NCI-H1694 (cell line): ENCODE measurements around the gene XXYLT1.
A peak's percentile ranks its signal among the peaks of the same experiment; 100 is the strongest.

Source experiments
- DNase-seq: peaks from one replicate; lab custom pipeline; 2025; lab: John Stamatoyannopoulos, UW

The XXYLT1 gene

DNA sequence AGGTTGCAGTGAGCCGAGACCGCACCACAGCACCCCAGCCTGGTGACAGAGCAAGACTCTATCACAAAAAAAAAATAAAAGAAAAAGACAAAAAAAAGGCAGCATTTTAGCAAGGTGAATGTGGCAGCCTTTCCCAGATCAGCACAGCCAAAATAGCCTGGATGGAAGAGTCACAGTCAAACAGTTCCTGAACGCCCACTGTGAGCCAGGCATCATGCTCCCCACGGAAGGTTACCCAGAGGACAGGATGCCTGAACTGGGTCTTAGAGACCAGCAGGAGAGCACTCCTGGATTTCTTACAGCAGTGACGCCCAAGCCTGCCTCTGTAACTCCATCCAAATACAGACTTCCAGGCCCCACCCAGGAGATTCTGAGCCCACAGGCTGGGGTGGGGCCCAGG lies 4.5 kb downstream of the XXYLT1 start:
- DNase-seq = no peak

DNA sequence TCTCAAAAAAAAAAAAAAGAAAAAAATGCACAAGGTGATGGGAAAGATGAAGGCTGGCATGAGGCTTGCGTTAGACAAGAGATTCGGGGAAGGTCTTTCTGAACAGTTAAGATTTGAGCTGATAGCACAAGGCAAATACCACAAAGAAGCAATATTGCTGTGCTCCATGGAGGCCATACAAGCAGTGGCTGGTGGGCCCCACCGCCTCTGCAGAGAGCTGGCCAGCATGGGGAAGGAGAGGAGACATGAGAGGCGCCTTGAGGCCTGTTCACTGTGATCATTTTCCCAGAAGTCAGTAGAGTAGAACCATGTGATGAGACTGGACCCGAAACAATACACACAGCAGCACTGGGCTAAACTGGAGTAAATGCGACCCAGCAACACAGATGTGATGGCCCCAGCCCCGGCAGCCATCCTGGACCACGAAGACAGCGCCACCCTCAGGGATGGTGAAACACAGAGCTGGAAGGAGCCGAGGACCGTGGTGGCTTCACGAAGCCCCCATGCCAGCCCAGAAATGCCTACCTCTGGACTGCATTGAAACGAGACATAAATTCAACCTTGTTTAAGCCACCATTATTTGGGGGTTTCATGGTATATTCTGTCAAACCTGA lies 5.5 kb downstream of the XXYLT1 start:
- DNase-seq = no peak

DNA sequence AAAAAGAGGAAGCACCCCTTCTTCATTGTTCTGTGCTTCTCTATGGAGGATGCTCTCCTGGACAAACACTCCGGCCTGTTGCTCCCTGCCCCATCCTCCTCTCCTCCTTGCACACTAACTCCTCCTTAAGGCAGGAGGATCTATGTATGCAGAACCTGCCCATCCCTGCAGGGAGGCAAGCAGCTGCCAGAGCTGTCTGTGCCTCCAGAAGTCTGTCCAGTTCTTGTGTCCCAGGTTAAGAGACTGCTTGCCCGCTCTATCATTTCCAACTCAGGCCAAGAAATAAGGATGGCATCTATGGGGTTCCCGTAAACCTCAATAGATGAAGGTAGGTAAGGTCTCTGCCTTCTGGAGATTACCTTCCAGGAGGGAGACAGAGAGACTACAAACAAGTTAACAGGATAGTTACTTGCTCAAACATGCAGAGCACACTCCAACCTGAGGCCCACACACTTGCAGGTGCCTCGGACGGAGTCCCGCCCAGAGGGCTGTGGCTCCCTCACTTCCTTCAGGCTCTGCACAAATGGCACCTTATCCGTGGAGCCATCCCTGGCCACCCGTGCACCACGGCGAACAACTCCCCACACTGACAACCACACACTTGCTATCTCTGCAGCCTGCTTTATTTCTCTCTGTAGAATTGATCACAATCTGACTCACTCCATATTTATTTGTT lies 6.9 kb downstream of the XXYLT1 start:
- DNase-seq = no peak

DNA sequence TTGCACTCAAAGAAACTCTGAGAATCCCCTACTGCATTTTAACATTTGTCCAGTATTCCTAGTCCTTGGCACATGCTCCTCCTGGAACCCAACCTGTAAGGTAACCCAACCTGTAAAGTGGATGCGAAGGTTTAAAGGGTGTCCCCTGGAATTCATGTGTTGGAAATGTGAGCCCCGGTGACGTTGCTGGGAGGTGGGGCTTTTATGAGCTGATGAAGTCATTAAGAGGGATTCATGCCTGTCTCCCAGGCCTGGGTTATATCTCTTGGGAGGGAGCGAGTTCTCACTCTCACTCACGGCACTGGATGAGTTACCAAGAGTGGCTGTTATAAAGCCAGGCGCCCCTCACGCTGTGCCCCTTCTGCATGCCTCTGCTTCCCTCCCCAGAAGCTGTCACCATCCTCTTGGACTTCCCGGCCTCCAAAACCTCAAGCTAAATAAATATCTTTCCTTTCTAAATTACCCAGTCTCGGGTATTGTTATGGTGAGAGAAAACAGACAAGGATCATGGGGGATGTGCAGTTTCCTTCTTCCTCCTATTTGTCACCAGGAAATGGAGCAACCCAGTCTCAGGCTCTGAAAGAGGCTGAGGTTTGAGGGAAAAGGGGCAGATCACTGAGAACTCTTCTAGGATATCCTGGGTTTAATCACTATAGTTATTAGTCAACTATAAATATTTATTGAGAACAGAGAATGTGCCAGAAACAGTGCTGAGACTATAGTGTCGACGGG lies 7.6 kb downstream of the XXYLT1 start:
- no peak for DNase-seq

DNA sequence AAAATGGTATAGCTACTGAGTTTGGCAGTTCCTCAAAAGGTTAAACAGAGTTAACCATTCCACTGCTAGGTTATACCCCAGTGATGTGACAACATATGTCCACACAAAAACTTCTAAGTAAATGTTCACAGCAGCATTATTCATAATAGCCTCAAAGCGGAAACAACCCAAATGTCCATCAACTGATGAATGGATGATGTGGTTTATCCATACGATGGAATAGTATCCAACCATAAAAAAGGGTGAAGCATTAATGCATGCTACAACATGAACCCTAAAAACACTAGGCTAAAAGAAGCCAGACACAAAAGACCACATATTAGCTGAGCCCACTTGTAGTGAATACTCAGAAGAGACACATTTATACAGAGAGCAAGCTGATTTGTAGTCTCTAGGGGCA lies 9.0 kb downstream of the XXYLT1 start:
- DNase-seq = no peak

DNA sequence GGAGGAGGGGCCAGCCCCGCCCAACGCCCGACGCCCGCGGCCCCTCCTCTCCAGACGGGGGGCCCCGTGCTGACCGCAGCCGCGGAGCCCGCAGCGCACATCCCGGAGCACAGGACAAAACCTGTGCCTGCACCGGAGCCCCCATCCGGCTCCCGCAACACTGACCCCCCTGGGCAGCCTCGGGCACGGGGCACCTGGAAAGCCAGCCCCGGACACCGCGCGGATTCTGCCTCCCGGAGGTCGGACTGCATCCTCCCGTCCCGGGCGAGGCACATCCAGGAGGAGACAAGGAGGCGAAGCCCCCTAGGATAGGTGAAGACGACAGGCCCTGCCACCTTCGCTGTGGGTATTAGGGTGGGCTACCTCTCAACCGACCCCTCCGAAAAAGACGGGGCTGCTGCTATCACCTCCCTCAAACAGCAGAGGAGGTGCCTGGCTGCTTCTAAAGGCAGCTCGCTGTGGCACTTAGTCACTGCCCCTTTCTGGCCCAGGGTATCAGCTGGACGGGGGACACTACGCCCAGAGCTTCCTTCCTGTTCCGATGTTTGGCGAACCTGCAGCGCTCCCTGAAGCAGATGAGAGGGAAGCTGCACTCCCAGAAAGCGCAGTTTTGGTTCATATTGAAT lies 10.6 kb downstream of the XXYLT1 start:
- DNase-seq = no peak

DNA sequence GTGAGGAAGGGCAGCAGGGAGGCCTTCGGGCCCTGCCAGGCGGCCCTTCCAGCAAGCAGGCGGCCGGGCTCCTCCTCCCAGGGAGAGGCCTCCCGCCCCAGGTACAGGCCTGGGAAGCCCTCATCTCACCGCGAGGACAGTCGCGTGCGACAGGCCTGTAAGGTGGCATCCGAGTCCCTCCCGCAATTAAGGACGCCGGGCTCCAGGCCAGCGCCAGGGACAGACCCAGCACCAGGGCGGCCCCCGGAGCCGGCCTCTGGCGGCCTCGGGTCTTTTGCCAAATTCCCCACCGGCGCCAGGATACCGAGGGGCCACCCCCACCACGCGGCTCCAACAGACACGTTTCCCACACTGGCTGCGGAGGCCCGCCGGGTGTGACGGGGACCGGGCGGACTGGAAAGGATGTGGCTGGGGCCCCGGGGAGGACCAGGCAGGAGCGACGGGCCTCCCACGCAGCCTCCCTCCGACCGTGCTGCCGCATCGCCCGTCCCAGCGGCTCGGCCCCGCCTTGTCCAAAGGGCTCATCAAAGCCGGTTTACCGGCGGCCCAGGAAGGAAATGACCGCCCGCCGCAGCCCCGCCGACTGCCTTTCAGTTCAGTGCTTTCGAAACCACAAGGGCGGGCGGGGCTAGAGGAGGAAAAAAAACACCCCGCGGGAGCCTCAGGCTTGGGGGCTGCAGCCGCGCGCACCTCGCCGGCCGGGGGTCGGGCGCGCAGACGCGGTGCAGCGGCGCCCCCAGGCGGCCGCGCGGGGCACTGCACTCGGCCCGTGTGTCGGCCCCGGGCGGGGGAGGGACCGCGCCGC lies 11.3 kb downstream of the XXYLT1 start:
- DNase-seq = peak; percentile 81

DNA sequence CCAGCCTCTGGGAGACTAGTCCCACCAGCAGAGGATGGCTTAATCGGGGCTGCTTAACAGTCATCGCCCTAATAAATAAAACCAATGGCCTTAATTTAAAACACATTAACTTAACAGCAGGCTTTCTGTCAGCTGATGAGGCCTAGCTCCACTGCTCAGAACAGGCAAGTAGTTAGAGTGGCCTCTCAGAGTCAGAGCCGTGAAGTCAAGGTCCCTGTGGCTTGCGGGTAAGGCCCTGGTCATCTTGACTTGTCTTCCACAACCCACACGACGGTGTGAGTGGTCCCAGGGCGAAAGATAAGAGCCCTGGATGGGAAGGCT lies 11.8 kb downstream of the XXYLT1 start:
- no peak for DNase-seq

DNA sequence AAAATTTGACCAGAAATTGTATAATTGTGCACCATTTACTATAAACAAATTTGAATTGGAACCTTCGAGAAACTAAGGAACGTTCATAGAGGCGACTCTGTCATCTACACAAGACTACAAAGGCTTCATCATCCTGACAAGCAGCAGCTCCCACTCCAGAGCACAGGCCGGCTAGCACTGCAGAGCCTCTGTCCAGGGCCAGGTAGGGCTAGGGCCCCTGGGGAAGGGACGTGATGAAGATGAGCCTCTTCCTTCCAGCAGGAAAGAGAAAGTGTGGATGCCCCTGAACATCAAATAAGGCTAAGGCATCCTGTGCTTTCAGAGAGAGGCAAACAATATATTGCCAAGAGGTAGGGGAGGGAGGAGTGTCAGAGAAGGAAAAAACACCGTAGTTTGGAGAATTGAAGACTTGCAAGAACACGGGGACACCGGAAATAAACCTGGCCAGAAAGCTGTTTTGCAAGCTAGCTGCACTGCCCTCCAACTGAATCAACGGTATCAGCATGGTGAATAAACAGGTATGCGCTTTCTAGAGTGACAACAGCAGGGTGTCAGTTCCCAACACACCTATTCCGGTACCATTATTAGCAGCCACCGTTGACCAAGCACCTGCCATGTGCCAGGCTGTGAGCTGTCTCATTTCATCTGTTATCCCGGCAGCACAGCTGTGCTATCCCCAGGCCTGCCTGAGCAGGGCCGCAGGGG lies 12.4 kb downstream of the XXYLT1 start:
- DNase-seq = peak; percentile 34

DNA sequence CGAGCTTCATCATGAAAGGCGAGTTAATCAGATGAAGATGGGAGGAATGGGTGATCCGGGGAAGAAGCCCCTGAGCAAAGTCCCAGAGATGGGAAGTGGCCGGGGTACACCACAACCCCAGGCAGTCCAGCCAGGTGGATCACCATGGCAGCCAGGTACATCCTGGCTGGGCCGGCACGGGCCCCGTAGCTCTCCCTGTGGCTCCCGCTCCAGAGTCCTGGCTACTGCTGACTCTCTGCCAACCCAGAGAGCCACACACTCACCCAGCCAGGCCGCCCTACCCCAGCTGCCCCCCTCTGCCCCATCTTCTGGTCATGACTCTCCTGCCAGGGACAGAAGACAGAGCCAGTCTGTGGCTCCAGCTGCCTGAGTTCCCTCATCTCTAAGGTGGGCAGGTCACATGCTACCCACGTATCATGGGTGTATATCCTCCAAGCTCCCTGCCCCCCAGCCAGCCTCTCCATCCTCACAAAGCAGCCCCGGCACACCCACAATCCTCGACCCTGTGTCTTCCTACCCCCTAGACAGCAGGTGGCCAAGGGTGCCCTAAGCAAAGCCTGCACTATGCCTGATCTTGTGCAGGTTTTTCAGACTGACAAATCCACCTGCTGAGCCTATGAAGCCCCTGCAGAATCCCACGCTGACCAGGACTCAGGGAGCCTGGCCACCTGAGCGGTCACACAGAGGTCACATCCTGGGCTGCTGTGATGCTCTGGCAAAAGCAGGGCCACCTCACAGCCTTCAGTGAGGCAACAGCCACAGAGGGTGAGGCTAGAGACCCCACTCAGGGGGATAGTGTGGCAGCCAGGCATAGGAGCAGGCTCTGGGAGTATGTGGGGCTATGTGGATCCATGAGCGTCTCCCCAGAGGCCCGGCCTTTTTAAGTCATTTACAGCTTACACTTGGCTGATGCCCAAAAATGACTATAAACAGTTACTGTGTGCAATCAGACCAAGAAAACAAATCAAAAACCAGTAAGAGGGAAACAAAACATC lies 13.2 kb downstream of the XXYLT1 start:
- peak; percentile 32 for DNase-seq

DNA sequence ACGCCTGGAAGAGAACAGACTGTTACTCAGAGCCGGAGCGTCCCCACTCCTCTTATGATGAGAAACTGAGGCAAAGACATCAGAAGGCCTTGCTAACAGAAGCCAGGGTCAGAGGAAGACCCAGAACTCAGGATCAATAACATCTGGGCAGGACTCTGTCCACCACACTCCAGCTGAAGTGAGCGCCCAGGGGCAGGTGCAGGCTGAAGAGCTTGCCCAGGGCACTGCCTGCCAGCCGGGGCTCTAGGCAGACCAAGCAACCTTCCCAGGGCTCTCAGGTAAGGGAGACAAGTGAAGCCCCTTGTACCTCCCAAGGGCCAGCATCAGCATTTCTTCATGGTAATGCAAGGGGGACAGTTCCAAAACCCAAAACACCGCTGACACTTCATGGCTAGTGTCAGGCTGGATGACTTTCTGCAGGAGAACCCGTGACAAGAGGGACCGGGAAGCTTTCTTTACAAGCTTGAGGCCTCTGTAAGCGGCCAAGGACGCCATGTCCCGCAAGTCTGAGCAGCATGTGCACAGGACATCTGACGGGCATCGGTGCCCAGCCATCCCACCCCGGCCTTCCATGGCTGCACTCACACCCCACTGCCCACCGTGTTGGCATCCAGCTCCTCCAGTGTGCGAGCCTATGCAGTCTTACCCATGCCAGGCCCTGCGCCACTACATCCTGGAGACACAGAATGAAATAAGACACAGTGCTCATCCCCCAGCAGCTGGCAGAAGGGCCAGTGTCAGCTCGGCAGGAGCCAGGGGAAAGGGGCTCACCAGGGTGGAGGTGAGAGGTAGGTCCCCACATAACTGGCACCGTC lies 14.1 kb downstream of the XXYLT1 start:
- DNase-seq = no peak

DNA sequence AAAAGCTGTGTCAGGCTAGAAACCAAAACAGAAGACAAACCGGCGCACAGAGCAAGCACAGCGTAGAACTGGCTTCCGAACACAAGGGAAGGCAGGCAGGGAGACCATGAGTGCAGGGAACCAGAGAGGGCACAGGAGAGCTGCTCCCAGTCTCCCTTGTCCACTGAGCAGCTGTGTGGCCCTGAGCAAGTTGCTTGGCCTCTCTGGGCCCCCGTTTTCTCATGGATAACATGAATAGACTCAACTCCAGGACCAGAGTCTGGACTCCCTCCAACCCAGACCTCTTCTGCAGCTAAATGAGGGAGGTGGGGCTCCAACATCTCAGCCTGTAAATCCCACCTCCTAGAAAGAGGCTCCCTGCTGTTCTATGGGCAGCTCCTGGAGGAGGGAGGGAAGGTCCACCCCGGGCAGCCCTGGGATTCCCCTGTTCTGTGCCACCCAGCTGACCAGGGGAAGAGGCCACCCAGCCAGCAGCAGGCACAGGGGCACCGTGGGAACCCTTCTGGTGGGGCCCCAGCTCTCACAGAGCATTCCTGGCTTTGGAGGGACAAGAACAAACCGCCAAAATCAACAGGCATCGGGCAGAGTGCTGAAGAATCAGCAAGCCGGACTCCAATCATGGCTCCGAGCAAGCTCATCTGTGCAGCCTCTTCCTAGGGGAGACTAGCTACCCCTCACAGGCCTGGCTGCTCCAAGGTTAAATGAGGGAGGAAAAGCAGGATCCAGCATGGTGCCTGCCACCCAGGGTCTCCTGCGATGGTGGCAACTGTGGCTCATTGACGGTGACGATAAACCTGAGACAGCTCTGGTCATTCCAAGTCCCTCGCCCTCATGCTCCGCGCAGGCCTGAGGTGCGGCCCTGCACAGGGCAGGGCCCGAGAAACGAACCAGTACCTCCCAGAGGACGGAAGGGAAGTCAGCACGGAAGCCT lies 15.1 kb downstream of the XXYLT1 start:
- DNase-seq = no peak

DNA sequence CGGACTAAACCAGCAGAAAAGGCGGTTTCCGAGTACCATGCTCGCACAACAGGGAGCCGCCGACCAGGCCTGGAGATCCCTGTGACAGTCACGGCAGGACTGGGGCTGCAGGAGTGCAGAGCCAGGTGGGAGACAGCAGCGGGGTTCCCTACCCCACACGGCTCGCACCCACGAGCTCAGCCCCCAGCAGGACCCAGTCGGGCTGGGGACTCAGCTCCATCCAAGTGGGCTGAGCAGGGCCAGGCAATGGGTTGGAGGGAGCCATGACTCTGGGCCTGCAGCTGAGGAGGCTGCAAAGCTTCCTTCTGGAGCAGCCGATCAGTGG lies 15.8 kb downstream of the XXYLT1 start:
- no peak for DNase-seq

DNA sequence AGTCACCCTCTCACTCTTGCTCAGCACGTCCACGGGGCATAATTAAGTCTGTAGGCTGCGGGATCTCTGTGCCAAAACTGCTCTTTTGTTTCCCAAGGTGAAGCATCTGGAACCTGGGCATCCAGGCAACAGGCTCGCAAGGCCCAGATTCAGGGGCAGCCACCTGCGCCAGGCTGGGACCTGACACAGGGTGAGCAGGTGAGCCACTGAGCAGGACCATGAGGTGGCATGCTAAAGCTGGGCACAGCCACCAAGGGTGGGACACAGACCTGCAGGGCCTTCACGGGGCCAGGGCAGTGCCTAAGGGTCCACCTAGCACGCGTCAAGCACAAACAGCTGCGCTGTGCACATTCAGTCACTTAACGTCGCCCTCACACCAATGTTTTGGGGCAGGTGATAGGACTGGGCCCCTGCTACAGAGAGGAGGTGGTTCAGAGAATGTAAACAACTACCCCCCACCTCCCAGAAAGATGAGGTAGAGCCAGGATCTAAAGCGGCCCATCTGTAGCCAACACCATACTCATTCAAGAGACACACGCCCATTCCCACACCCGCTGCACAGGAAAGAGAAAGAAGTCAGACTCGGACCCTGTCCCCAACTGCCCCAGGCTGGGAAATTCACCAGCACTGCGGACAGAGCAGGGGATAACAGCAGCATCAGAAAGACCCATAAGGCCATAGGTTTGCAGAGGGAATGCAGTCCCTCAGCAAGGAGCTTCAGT lies 16.3 kb downstream of the XXYLT1 start:
- DNase-seq = peak; percentile 16

DNA sequence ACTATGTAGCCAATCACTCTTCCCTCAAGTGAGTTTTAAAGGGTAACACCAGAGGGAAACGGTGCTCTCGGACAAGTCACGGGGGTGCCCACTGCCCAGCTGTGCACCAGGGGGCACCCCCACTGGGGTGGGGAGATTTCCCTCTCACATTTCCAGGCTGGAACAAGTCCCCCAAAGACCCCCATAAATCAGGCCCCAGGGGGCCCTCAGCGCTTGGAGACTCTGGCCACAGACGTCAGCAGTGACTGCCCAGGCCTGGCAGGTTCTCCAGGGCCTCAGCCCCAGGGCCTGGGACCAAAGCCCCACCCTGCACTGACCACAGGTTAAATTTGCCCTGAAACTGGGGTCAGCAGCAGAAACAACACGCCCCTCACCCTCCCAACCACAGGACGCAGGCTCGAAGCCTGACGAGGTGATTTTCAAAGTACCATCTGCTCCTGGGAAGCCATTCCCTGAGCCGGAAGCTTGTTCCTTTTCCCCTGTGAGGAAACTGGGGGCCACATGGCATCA lies 17.0 kb downstream of the XXYLT1 start:
- DNase-seq = peak; percentile 84

DNA sequence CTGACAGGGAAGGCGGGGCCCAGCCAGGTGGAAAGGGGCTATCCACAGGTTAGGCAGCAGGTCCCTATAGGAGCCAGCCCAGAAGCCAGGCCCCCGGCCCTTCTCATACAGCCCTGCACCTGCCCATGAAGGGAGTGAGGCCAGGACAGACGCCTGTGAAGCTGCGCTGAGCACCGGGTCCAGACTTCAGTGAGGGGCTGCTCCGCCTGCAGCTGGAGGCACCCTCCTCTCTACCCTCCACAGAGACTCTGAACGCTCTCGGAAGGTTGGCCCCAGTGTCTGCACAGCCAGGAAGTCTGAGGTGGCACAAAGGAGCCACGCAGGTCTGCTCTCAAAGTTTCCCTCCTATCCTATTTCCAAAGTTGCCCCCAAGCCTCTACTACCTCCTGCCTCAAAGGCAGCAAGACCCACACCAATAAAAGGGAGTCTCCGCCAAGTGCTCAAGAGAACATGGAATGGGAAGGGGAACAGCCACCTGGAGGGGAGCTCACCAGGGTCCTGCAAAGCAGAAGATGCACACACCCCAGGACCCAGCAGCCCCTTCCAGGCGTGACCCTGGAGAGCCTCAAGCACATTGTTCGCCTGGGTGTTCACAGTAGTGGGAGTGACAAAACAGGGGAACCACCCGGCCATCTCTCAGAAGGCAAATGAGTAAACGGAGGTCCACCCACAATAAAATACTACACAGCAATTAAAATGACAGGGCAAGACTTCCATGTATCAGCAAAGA lies 19.5 kb downstream of the XXYLT1 start:
- no peak for DNase-seq
